NAMALWA (cell line): Measurements from ENCODE around the gene LAMC1.
"Not testable (repeated sequence)": the region's sequence is repeated elsewhere in the genome, so short reads cannot be mapped to it uniquely, and the experiment has no call there.

Source experiments
- DNase-seq: peaks from one replicate; pipeline ENCODE4 v3.0.0-alpha.2; 2015; ENCODE audit warnings: low spot score

LAMC1 gene

GRCh38 chr1:183043872-183044854, 20.9 kb downstream of the LAMC1 start:
- DNase-seq, result peak; percentile 42

GRCh38 chr1:183044893-183045649, 21.9 kb downstream of the LAMC1 start:
- DNase-seq, result peak; percentile 73

- DNase-seq, result peak; percentile 96
These were observed 25.2 kb downstream of the LAMC1 start for GRCh38 chr1:183048087-183049085.

- DNase-seq, result no peak
These were observed 28.3 kb downstream of the LAMC1 start for GRCh38 chr1:183051546-183051945.

GRCh38 chr1:183052861-183053260, 29.6 kb downstream of the LAMC1 start:
- DNase-seq, result no peak

GRCh38 chr1:183058851-183059502, 35.8 kb downstream of the LAMC1 start:
- no peak for DNase-seq

- DNase-seq, result no peak
These were observed 38.0 kb downstream of the LAMC1 start for GRCh38 chr1:183061194-183061593.

GRCh38 chr1:183063349-183063748, 40.1 kb downstream of the LAMC1 start:
- no peak for DNase-seq

- no peak for DNase-seq
These were observed 42.0 kb downstream of the LAMC1 start for GRCh38 chr1:183065168-183065706.

- DNase-seq, result not testable (repeated sequence)
These were observed 43.2 kb downstream of the LAMC1 start for GRCh38 chr1:183066432-183066831.

GRCh38 chr1:183069562-183070216, 46.5 kb downstream of the LAMC1 start:
- DNase-seq, result peak; percentile 60

GRCh38 chr1:183070234-183070922, 47.2 kb downstream of the LAMC1 start:
- peak; percentile 44 for DNase-seq

GRCh38 chr1:183070923-183071618, 47.9 kb downstream of the LAMC1 start:
- peak; percentile 98 for DNase-seq

- DNase-seq, result peak; percentile 35
These were observed 49.4 kb downstream of the LAMC1 start for GRCh38 chr1:183072595-183072994.

- peak; percentile 33 for DNase-seq
These were observed 50.1 kb downstream of the LAMC1 start for GRCh38 chr1:183073320-183073719.

- no peak for DNase-seq
These were observed 51.0 kb downstream of the LAMC1 start for GRCh38 chr1:183074215-183074614.

- DNase-seq, result no peak
These were observed 52.6 kb downstream of the LAMC1 start for GRCh38 chr1:183075861-183076260.

GRCh38 chr1:183077097-183077496, 53.9 kb downstream of the LAMC1 start:
- DNase-seq, result no peak
